HG03439 (cell line): ENCODE results near the gene SETD6.
"Not testable (repeated sequence)": the region's sequence is repeated elsewhere in the genome, so short reads cannot be mapped to it uniquely, and the experiment has no call there.

ENCODE experiments used
- ATAC-seq: cut with Tn5 transposase; IDR thresholded peaks from one replicate; pipeline ENCODE4 v1.9.1; 2021; ENCODE audit warnings: mild to moderate bottlenecking, moderate library complexity; ENCODE audit not compliant: unreplicated experiment

The SETD6 gene

DNA sequence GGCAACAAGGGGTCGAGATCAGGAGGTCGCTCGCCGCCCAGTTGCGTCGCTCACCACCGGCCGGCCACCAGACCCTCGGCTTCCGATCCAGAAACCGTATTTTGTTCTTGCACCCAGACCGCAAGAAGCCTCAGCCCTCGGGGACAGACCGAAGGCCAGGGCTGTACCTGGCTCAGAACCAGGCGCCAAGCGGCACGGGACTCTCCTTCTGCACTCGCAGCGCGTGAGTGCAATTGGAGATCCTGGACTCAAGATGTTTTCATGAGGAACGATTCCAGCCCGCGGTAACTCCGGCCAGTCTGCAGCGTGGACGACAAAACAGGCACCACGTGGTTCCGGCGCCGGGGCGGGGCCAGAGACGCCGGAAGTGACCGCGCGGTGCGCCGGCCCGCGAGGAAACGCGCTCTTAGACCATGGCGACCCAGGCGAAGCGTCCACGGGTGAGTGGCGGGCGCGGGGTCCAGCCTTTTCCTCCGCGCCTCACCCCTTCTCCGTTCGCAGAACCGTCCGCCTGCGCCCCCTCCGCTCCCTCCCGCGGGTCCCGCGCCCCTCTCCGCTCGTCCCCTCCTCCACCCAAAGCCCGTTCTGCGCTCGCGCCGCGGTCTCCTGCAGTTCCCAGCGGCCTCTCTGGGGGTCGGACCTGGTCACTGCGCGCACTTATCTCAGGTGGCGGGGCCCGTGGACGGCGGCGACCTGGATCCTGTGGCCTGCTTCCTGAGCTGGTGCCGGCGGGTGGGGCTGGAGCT is at the start of gene SETD6:
SETD6 (plus strand) TSS at position 393 of the 746 bp plus-strand sequence; CDS start at position 414, 21 bp downstream.
- peak; percentile 79 for ATAC-seq

GRCh38 chr16:58465817-58466216 is 49.5 kb upstream of the SETD6 start:
- ATAC-seq: no peak

GRCh38 chr16:58466396-58466795 is 48.9 kb upstream of the SETD6 start:
- ATAC-seq: no peak

DNA sequence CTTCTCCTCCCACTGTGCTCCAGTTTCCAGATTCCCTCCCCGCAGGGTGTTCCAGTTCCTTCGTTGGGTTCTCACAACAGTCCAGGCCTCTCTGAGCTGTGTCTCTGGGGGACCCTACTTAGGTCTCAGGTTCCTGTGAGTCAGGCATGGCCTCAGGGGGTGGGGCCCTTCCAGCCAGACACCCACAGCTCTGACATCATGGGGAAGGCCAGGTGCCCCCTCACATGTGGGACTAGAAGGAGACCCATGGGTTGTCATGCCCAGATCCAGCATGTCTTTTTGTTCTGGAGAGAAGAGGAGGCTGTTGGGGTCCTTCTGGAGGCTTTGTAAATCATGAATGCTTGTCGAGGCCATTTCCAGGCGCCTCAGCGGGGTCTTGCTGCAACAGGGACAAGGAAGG is 47.4 kb upstream of the SETD6 start:
- ATAC-seq: no peak

DNA sequence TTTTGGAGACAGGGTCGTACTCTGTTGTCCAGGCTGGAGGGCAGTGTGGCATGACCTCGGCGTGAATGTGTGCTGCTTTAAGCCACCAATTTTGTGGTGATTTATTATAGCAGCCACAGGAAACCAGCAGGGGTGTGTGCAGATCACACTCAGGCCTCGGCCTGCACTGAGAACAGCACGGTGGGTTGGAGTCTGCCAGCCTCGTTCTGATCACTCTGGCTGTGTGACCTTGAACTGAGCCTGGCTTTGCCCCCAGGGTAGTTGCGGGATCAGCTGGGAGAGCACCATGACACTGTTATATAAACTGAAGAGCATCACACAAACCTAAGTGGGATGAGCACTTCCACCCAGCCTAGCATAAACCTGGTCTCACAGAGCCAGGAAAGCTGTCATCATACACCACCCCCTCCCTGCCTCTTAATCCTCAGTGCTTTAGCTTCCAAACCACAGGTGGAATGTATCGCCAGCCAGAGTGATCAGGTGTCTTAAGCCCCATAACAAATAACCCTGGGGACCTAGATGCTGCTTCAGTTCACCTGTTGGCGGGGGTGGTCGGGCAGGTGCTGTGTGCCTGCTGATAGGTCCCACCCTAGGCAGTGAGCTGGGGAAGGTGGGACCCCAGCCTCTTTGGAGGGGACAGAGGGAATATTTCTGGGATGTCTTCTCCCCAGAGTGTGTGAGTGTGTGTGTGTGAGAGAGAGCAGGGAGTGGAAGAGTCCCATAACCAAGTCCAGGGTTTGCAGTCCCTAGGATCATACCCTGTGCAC is 43.9 kb upstream of the SETD6 start:
- ATAC-seq: no peak

- no peak for ATAC-seq
Measured at GRCh38 chr16:58472266-58472665, 43.1 kb upstream of the SETD6 start.

DNA sequence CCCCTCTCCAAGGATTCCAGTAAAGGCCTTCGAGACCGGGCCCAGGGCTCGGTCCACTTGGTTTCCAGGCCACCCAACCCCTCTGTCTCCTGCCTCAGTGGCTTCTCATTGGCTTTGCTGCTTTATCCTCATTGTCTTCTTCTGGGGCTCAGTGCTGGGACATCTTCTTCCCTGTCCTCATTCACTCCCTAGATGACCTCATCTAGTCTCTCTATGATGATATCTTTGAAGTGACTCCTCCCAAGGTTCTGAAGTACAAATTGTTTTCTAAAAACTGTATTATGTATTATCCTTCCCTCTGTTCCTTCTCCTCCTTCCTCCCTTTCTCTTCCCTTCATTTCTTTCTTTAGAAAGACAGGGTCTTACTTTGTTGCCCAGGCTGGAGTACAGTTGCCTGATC is 42.5 kb upstream of the SETD6 start:
- ATAC-seq: no peak

DNA sequence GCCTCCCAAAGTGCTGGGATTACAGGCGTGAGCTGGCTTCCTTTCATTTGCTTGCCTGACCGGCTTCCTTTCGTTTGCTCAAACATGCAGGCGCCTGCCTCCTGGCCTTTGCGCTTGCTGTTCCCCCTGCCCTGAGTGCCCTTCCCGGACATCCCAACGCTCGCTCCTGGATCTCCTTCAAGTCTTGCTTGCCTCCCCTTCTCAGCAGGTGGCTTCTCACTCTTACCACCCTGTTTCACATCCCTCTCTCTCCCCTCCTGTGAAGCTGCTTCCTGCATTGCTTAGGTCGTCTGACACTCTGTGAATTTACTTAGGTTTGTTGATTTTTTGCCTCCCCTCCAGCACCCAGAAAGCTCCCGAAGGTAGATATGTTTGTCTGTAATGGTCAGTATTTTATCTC is 41.0 kb upstream of the SETD6 start:
- no peak for ATAC-seq

DNA sequence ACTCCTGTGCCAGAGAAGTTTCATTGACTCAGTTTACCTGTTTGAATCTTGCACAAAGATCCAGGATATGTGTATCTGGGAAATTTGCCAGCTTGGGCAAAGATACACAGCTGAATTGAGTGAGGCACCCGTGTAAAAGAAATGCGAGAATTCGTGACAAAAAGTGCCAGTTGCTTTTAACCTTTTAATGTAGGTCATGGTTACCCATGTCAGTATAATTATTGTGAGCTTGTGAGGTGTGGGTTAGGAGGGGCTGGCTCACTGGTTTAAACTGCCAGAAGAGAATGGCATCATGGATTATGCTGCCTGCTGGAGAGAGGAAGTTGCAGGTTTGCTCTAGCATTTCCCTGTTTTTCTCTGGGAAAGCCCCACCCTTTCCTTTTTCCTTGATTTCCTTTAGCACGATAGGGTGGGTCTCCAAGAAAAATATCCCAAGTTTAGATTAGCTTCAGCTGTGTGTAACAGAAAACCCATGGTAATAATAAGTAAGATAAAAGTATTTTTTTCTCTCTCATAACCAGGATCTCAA is 40.2 kb upstream of the SETD6 start:
- ATAC-seq: no peak

DNA sequence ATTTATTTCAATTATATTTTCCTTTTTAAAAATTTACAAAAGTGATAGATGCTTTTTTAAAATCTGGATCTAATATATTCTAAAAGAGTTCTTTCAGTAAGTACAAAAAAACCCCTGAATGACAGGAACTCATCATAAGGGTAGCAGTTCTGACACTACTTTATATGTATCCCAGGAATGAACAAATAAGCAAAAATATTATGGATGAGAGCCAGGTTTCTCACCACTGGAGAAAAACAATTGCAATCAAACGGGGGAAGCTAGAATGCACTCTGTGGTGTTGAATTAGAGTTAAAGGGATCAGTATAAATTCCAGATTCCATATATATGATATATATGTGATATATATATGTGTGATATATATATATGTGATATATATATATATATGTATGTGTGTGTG is 38.5 kb upstream of the SETD6 start:
- no peak for ATAC-seq

GRCh38 chr16:58478427-58478826 is 36.9 kb upstream of the SETD6 start:
- ATAC-seq: no peak

DNA sequence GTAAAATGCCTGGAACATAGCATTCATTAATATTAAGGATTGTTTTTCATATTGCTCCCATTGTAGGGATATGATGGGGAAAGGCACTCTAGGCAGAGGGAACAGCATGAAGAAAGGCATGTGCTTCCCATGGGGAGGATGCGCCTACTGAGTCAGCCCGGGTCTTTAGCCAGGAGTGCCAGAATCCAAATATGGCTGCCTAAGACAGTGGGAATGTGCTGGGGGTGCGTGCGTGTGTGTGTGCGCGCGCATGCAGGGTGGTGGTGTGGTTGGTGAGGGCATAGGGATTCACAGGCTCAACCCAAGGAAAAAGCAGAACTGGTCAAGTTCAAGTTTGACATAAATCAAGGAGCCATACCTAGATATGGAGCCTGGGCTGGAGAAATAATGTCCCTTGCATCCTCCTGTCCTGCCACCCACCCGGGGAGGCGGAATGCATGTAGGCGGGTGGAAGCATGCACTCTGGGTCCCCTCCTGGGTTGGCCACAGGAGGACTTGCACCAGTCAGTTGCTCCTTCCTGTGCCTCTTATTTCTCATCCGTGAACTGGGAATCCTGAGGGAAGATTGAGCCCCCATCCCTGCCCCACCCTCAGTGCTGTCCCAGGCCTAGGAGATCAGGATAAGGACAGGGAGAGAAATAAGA is 34.0 kb upstream of the SETD6 start:
- ATAC-seq: no peak

- no peak for ATAC-seq
Measured at GRCh38 chr16:58481931-58482330, 33.4 kb upstream of the SETD6 start.

GRCh38 chr16:58485184-58485887 is 30.0 kb upstream of the SETD6 start:
- ATAC-seq: no peak

DNA sequence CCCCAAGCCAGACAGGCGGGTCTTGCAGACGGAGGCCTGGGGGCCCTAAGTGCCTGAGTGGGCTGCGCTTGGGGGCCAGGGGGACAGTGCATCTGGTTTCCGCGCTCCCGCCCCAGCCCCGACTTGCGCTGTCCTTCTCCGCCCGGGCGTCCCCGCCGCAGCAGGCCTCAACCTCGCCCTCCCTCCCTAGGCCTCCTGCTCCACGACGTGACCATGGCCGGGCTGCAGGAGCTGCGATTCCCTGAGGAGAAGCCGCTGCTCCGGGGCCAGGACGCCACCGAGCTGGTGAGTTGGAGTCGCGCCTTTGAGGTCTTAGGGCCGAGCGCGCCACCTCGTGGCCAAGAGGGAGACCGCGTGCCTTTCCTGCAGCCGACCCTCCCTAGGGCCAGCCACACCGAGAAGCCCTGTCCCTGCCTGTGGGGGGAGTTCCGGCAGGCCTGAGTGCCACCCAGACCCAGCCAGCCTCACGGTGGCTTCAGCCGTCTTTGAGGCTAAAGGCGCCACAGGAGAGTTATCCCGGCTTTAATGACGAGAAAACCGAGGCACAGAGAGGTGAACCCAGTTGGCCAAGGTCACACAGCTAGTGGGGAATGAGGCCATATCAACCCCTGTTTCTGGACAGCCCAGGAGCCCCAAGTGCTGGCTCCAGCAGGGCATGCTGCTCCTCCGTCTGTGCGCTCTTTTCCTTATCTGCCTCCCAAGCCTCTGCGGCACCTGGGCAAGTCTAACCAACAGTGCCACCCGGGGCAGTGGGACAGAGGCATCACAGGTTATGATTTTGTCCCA is 27.6 kb upstream of the SETD6 start:
- ATAC-seq: no peak

GRCh38 chr16:58488531-58488930 is 26.8 kb upstream of the SETD6 start:
- no peak for ATAC-seq

GRCh38 chr16:58490065-58490464 is 25.3 kb upstream of the SETD6 start:
- no peak for ATAC-seq

- not testable (repeated sequence) for ATAC-seq
Measured at GRCh38 chr16:58490539-58490938, 24.8 kb upstream of the SETD6 start.

GRCh38 chr16:58492066-58492465 is 23.3 kb upstream of the SETD6 start:
- no peak for ATAC-seq

GRCh38 chr16:58492735-58493134 is 22.6 kb upstream of the SETD6 start:
- no peak for ATAC-seq
